Breast epithelium (tissue), 4 donors: ENCODE results near the gene CANX. TPM values are rescaled to one million over a fixed set of nuclear protein-coding genes. Genes with fewer than 3 reads are reported as not detected.
A peak's percentile ranks its signal among the peaks of the same experiment; 100 is the strongest.

Experiments used
- DNase-seq, 2 donors: peaks; one replicate each; pipeline ENCODE4 v3.0.0-alpha.2; 2019; ENCODE audit warnings: low spot score in 2 of 2
- H3K27ac ChIP-seq, 2 donors: fragments of 200-600 bp; sonication (generic) in 1 of 2; one replicate each; pipeline ENCODE4 v1.5.1; 2016 to 2019; ENCODE audit warnings: mild to moderate bottlenecking in 1 of 2
- H3K27me3 ChIP-seq, 2 donors: fragments of 200-600 bp; sonication (generic) in 1 of 2; one replicate each; pipeline versions ENCODE4 v1.5.1 to v1.6.0; 2017 to 2019; ENCODE audit warnings: control low read depth in 1 of 2, mild to moderate bottlenecking in 1 of 2
- H3K36me3 ChIP-seq: fragments of 200-600 bp; one replicate; pipeline ENCODE4 v1.5.1; 2019
- H3K4me1 ChIP-seq, 2 donors: fragments of 200-600 bp; sonication (generic); one replicate each; pipeline ENCODE4 v1.5.1; 2016 to 2019; ENCODE audit warnings: control low read depth in 1 of 2
- H3K4me3 ChIP-seq, 3 donors: fragments of 200-600 bp; sonication (generic); 1 replicate in 2 of 3; 2 replicates in 1 of 3; pipeline ENCODE4 v1.5.1; 2016 to 2019; ENCODE audit warnings: mild to moderate bottlenecking in 3 of 3, moderate library complexity in 2 of 3
- H3K9me3 ChIP-seq, 2 donors: fragments of 200-600 bp; sonication (generic) in 1 of 2; one replicate each; pipeline ENCODE4 v1.5.1; 2016 to 2019; ENCODE audit warnings: control low read depth in 1 of 2
- CTCF ChIP-seq, 3 donors: fragments of 450-650 bp; IDR thresholded peaks; one replicate each; pipeline ENCODE4 v1.5.1; 2016 to 2017; ENCODE audit warnings: antibody characterized with exemption in 3 of 3, mild to moderate bottlenecking in 3 of 3, moderate library complexity in 3 of 3
- POLR2A ChIP-seq: fragments of 450-650 bp; IDR thresholded peaks from one replicate; pipeline ENCODE4 v1.6.1; 2016; ENCODE audit warnings: antibody characterized with exemption, mild to moderate bottlenecking, moderate library complexity
- POLR2AphosphoS5 ChIP-seq, 3 donors: sonication (generic); formaldehyde crosslinking; IDR thresholded peaks; one replicate each; pipeline ENCODE4 v1.6.1; 2017; ENCODE audit warnings: antibody characterized with exemption in 3 of 3
- intact Hi-C: fragments of 100-400 bp; cut with DNase I; formaldehyde crosslinking; loops from one replicate; pipeline ENCODE4 v1.15.1; 2023; ENCODE audit warnings: low total_unique reads
- total RNA-seq, 3 donors: library from RNA; depleted of rRNA; stranded (reverse); fragments of >200 nt; gene quantifications; one replicate each; pipeline ENCODE4 v1.1.0, GENCODE V29; 2016

The CANX gene
- total RNA-seq, 3 donors from 2014 or later = 379 to 416 (median 381) TPM

- TF ChIP-seq POLR2AphosphoS5 (IDR thresholded peaks at IDR 0.05) (no peak), CTCF (IDR thresholded peaks at IDR 0.05) (no peak), POLR2A (no peak)
- DNase-seq = no peak
- intact Hi-C loops = no loop called here
- Histone ChIP-seq H3K36me3 (no peaks in the 10 kb centered on the region), H3K4me3 (peak overlapping the region; percentile 68 to 94 (median 80)), H3K27me3 (no peaks in the 10 kb centered on the region), H3K4me1 (no peaks in the 10 kb centered on the region), H3K9me3 (no peaks in the 10 kb centered on the region), H3K27ac (peak overlapping the region; percentile 96 to 99)
Observed at GRCh38 chr5:179699616-179700237, 960 bp downstream of the CANX start.

GRCh38 chr5:179700401-179700918, 1.7 kb downstream of the CANX start:
- Histone ChIP-seq H3K27me3 (no peaks in the 10 kb centered on the region), H3K4me1 (no peaks in the 10 kb centered on the region), H3K9me3 (no peaks in the 10 kb centered on the region), H3K27ac (peak overlapping the region; percentile 96 to 99), H3K4me3 (peak overlapping the region; percentile 68 to 94 (median 80)), H3K36me3 (no peaks in the 10 kb centered on the region)
- DNase-seq = no peak
- no peak for TF ChIP-seq POLR2A
- TF ChIP-seq CTCF (IDR thresholded peaks at IDR 0.05) = no peak
- TF ChIP-seq POLR2AphosphoS5 (IDR thresholded peaks at IDR 0.05) = no peak
- intact Hi-C loops = no loop called here

- TF ChIP-seq POLR2AphosphoS5 (IDR thresholded peaks at IDR 0.05) (no peak), POLR2A (no peak), CTCF (IDR thresholded peaks at IDR 0.05) (no peak)
- Histone ChIP-seq H3K4me1 (no peaks in the 10 kb centered on the region), H3K4me3 (no peak overlapping the region), H3K27me3 (no peaks in the 10 kb centered on the region), H3K36me3 (peaks cover 5% of the 10 kb centered on the region), H3K9me3 (no peaks in the 10 kb centered on the region), H3K27ac (peak overlapping the region in 1 of 2 donors; percentile 5)
- intact Hi-C loops = no loop called here
- no peak for DNase-seq
Observed at GRCh38 chr5:179716286-179716685, 17.5 kb downstream of the CANX start.

- intact Hi-C loops = no loop called here
Observed at GRCh38 chr5:179720222-179720621, 21.5 kb downstream of the CANX start.

More at GRCh38 chr5:179720222-179720621, 21.5 kb downstream of the CANX start:
- no peak overlapping the region for H3K4me3 ChIP-seq
- no peaks in the 10 kb centered on the region for H3K9me3 ChIP-seq
- no peak for DNase-seq
- H3K4me1 ChIP-seq = no peaks in the 10 kb centered on the region
- peaks cover 5% of the 10 kb centered on the region for H3K36me3 ChIP-seq
- H3K27me3 ChIP-seq = no peaks in the 10 kb centered on the region
- TF ChIP-seq CTCF (IDR thresholded peaks at IDR 0.05) = no peak
- TF ChIP-seq POLR2A = no peak
- no peak for TF ChIP-seq POLR2AphosphoS5 (IDR thresholded peaks at IDR 0.05)
- H3K27ac ChIP-seq = no peak overlapping the region
